KOPT-K1 (cell line): Measurements from ENCODE around the gene SUSD6.
"Not testable (repeated sequence)": the region's sequence is repeated elsewhere in the genome, so short reads cannot be mapped to it uniquely, and the experiment has no call there.

Experiments
- H3K27ac ChIP-seq: fragments of 200-600 bp; sonication (generic); 2 replicates; pipeline ENCODE4 v1.5.1; 2016; ENCODE audit warnings: antibody characterized with exemption, mild to moderate bottlenecking, low read depth, low read length; ENCODE audit not compliant: poor library complexity, severe bottlenecking
- H3K36me3 ChIP-seq: fragments of 200-600 bp; sonication (generic); 2 replicates; pipeline ENCODE4 v1.5.1; 2017; ENCODE audit warnings: antibody characterized with exemption, mild to moderate bottlenecking, low read length, moderate library complexity; ENCODE audit not compliant: insufficient read depth
- H3K9me3 ChIP-seq: fragments of 200-600 bp; sonication (generic); 2 replicates; pipeline ENCODE4 v1.5.1; 2017; ENCODE audit warnings: antibody characterized with exemption, low read length, mild to moderate bottlenecking; ENCODE audit not compliant: insufficient read depth, poor library complexity, severe bottlenecking

Gene SUSD6

GRCh38 chr14:69719501-69719951 lies 108.1 kb downstream of the SUSD6 start:
- no peaks in the 10 kb centered on the region for H3K9me3 ChIP-seq
- no peak overlapping the region for H3K27ac ChIP-seq

GRCh38 chr14:69720912-69721311 lies 109.5 kb downstream of the SUSD6 start:
- Histone ChIP-seq H3K27ac (no peak overlapping the region), H3K36me3 (no peaks in the 10 kb centered on the region), H3K9me3 (no peaks in the 10 kb centered on the region)

More at GRCh38 chr14:69719501-69719951, 108.1 kb downstream of the SUSD6 start:
- H3K36me3 ChIP-seq = peaks cover 1% of the 10 kb centered on the region; the same call in 1 of the 2 replicates

DNA sequence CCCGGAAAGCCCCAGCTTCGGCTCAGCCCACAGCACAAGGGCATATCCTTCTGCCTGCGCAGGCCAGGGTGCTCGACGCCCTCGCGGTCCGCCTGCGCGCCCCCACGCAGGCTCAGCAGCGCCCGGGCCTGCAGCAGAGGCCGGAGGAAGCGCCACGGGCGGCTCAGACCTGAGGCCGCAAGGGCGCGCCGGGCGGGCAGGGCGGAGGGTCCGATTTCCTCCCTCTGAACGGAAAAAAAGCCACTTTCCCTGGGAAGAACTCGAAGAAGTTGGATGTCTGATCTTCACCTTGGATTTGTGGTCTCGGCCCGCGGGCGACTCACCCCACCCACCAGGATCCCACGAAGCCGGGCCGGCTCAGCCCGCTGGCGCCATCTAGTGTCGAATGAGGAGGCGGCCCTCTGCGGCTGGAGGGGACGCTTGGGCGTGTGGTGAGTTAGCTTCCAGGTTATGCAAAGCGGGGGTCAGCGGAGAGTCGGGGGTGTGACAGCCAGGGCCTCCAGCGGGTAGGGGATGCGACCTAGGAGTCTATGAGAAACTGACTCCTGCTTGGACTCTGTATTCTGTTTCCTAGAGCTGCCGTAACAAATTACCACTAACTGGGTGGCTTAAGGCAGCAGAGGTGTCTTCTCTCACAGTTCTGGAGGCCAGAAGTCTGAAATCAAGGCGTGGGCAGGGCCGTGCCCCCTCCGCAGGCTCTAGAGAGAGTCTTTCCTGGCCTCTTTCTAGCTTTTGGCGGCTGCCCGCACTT lies 115.5 kb downstream of the SUSD6 start:
- H3K36me3 ChIP-seq = no peaks in the 10 kb centered on the region
- H3K27ac ChIP-seq = peak overlapping the region; percentile 6

GRCh38 chr14:69727860-69728259 lies 116.5 kb downstream of the SUSD6 start:
- H3K9me3 ChIP-seq = no peaks in the 10 kb centered on the region
- H3K36me3 ChIP-seq = no peaks in the 10 kb centered on the region
- no peak overlapping the region for H3K27ac ChIP-seq

More for the DNA sequence above, 115.5 kb downstream of the SUSD6 start:
- H3K9me3 ChIP-seq = no peaks in the 10 kb centered on the region

GRCh38 chr14:69731919-69732598 lies 120.7 kb downstream of the SUSD6 start:
- H3K9me3 ChIP-seq, H3K27ac ChIP-seq, H3K36me3 ChIP-seq: not testable (repeated sequence)

GRCh38 chr14:69736405-69736804 lies 125.0 kb downstream of the SUSD6 start:
- not testable (repeated sequence) for H3K36me3 ChIP-seq, H3K27ac ChIP-seq, H3K9me3 ChIP-seq

- Histone ChIP-seq H3K27ac (no peak overlapping the region), H3K9me3 (peaks cover 14% of the 10 kb centered on the region), H3K36me3 (no peaks in the 10 kb centered on the region)
Observed at GRCh38 chr14:69741055-69741454, 129.7 kb downstream of the SUSD6 start.

GRCh38 chr14:69749956-69750355 lies 138.6 kb downstream of the SUSD6 start:
- Histone ChIP-seq H3K9me3 (no peaks in the 10 kb centered on the region), H3K27ac (no peak overlapping the region)

DNA sequence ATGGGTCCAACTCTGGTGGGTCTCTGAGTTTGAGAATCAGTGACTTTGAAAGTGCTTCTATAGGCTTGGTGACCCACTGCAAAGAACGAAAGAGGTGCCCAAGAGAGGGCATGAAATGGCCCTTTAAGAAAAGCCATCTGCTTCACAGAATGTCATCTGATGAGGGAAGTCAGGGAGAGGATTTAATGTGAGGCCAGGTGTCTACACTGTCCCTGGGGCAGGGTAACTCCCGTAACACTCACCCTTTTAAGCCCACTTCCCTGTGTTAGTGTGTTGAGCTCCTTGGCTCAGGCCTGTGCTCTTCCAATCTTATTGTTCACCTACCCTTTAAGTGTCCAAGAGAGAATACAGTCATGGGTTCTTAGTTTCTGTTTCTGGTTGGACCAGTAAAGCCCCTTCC lies 139.1 kb downstream of the SUSD6 start:
- Histone ChIP-seq H3K27ac (no peak overlapping the region), H3K9me3 (no peaks in the 10 kb centered on the region), H3K36me3 (no peaks in the 10 kb centered on the region)

More at GRCh38 chr14:69749956-69750355, 138.6 kb downstream of the SUSD6 start:
- H3K36me3 ChIP-seq = no peaks in the 10 kb centered on the region

GRCh38 chr14:69752773-69753172 lies 141.4 kb downstream of the SUSD6 start:
- H3K36me3 ChIP-seq = no peaks in the 10 kb centered on the region
- H3K27ac ChIP-seq = no peak overlapping the region
- no peaks in the 10 kb centered on the region for H3K9me3 ChIP-seq

DNA sequence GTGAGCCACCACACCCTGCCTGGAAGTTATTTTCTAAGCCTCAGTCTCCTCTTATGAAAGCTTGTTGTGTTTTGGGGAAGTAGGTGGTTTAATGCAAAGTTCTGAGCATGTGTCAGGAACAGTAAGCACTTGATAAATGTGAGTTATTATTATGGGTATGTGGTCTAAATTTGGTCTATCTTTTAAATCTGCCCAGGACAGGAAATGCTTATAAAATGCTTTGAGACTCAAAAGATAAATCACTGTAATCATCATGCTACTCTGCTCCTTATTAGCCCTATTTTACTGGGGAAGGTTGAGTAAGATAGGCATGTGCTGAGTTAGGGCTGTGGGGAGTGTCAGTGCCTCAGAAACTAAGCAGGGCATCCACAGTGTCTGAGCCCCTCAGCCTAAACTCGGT lies 142.5 kb downstream of the SUSD6 start:
- no peaks in the 10 kb centered on the region for H3K9me3 ChIP-seq
- H3K27ac ChIP-seq = no peak overlapping the region

DNA sequence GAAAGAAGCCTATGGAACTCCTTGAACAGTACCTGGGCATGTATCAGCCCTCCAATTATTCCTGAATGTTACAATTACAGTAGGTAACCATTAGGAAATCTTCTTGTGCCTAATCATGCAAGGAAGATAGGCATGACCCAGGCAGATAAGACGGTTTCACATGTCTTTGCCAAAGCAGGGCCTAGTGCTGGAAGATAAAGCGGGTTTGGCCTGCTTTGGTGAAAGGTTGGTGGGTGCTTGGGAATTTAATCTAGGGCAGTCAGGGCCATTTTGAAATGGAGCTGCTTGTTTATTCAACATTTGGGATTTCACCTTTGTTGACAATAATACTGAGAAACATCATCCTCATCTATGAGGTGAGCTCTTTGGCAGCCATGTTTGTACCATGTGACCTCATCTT lies 143.1 kb downstream of the SUSD6 start:
- H3K27ac ChIP-seq = no peak overlapping the region
- no peaks in the 10 kb centered on the region for H3K36me3 ChIP-seq
- no peaks in the 10 kb centered on the region for H3K9me3 ChIP-seq

More for the DNA sequence above, 142.5 kb downstream of the SUSD6 start:
- H3K36me3 ChIP-seq = no peaks in the 10 kb centered on the region

- Histone ChIP-seq H3K9me3 (no peaks in the 10 kb centered on the region), H3K36me3 (no peaks in the 10 kb centered on the region), H3K27ac (no peak overlapping the region)
Observed at GRCh38 chr14:69755296-69755695, 143.9 kb downstream of the SUSD6 start.

- no peak overlapping the region for H3K27ac ChIP-seq
- no peaks in the 10 kb centered on the region for H3K36me3 ChIP-seq
- no peaks in the 10 kb centered on the region for H3K9me3 ChIP-seq
Observed at GRCh38 chr14:69755784-69756183, 144.4 kb downstream of the SUSD6 start.

DNA sequence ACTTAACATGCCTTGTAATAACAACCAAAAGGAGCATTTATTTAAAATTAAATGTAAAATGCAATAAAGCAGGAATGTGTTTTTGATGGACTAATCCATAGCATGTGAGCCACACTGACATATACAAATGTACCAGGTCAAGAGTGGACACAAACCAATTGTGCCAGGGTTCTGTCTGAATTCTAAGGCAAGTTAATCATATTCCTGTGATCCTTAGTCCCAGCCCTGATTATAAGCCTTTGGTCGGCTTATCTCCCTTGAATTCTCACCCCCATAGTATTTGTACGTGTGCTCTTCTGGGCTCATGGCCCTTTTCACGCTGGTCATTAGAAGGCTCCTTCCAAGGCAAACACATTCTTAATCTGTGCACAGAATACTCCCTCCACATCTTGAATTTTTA lies 144.9 kb downstream of the SUSD6 start:
- Histone ChIP-seq H3K27ac (no peak overlapping the region), H3K36me3 (no peaks in the 10 kb centered on the region), H3K9me3 (no peaks in the 10 kb centered on the region)

DNA sequence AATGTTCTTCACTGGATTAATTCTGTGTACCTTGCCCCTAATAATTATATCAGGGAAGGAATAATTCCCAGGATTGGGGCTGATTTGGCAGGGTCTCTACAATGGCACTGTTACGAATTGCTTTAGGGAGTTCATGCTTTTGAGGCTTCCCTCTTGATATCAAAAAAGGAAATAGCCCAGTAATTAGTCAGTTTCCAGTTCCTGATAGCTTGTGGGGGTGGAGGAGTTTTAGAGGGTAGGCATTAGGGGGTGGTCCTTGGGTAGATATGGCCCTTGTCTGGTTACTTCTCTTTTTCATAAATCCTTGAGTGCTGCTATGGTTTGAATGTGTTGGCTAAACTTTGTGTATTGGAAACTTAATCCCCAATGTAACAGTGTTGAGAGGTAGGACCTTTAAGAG lies 149.4 kb downstream of the SUSD6 start:
- H3K27ac ChIP-seq = no peak overlapping the region
- H3K9me3 ChIP-seq = no peaks in the 10 kb centered on the region
- no peaks in the 10 kb centered on the region for H3K36me3 ChIP-seq
